A673 (cell line): ENCODE data around the gene AJUBA. TPM values are rescaled to one million over a fixed set of nuclear protein-coding genes. Genes with fewer than 3 reads are reported as not detected.

Experiments
- BruUV-seq: library from RNA; stranded (reverse); fragments of 400-500 nt; replicated peaks from 2 replicates; lab custom pipeline; 2021; lab: Mats Ljungman, UMichigan
- CTCF ChIA-PET: fragments of 300-600 bp; sonication (Branson Sonifier 250); formaldehyde crosslinking; loops from one replicate; lab custom pipeline; 2022; ENCODE audit warnings: antibody characterized with exemption; lab: Charles Lee
- POLR2A ChIA-PET: fragments of 300-600 bp; sonication (Branson Sonifier 250); formaldehyde crosslinking; loops from one replicate; lab custom pipeline; 2022; ENCODE audit warnings: antibody characterized with exemption; ENCODE audit not compliant: low non-redundant PET; lab: Charles Lee
- DNase-seq: peaks from one replicate; pipeline ENCODE4 v3.0.0-alpha.2; 2015; ENCODE audit warnings: low spot score
- H3K27ac ChIP-seq: fragments of 200-600 bp; sonication (generic); 2 replicates; pipeline ENCODE4 v1.5.1; 2016; ENCODE audit warnings: mixed run types, low read depth, mild to moderate bottlenecking, mixed read lengths, antibody characterized with exemption, low read length; ENCODE audit not compliant: poor library complexity, severe bottlenecking
- H3K27me3 ChIP-seq: fragments of 200-600 bp; sonication (generic); replicated peaks from 2 replicates; pipeline ENCODE4 v1.6.1; 2017; ENCODE audit warnings: mixed run types, low read depth, mild to moderate bottlenecking, mixed read lengths, antibody characterized with exemption, low read length; ENCODE audit not compliant: insufficient read depth, poor library complexity
- H3K36me3 ChIP-seq: fragments of 200-600 bp; sonication (generic); 2 replicates; pipeline ENCODE4 v1.6.1; 2016; ENCODE audit warnings: mixed run types, mild to moderate bottlenecking, mixed read lengths, antibody characterized with exemption, low read length; ENCODE audit not compliant: insufficient read depth, poor library complexity, severe bottlenecking
- H3K4me1 ChIP-seq: fragments of 200-600 bp; sonication (generic); 2 replicates; pipeline ENCODE4 v1.6.1; 2017; ENCODE audit warnings: mixed run types, mild to moderate bottlenecking, mixed read lengths, antibody characterized with exemption, low read length; ENCODE audit not compliant: insufficient read depth, poor library complexity, severe bottlenecking
- H3K4me3 ChIP-seq: fragments of 200-600 bp; sonication (generic); 2 replicates; pipeline ENCODE4 v1.5.1; 2016; ENCODE audit warnings: low read depth, mixed run types, mild to moderate bottlenecking, mixed read lengths, low read length; ENCODE audit not compliant: poor library complexity, severe bottlenecking
- H3K9me3 ChIP-seq: fragments of 200-600 bp; sonication (generic); 2 replicates; pipeline ENCODE4 v1.6.1; 2016; ENCODE audit warnings: mixed run types, low read depth, mild to moderate bottlenecking, mixed read lengths, antibody characterized with exemption, low read length; ENCODE audit not compliant: poor library complexity, severe bottlenecking
- CTCF ChIP-seq: fragments of 300-800, 200-600 bp; sonication (generic); conservative IDR thresholded peaks from 2 replicates; pipeline ENCODE4 v1.5.1; 2017; ENCODE audit warnings: low read depth, mild to moderate bottlenecking, antibody characterized with exemption, low read length, moderate library complexity, mixed read lengths
- EZH2 ChIP-seq: fragments of 200-600 bp; sonication (generic); IDR thresholded peaks from 2 replicates; pipeline ENCODE4 v1.6.1; 2017; ENCODE audit warnings: borderline replicate concordance, low read depth, mild to moderate bottlenecking, mixed read lengths, antibody characterized with exemption, low read length; ENCODE audit not compliant: poor library complexity, severe bottlenecking
- intact Hi-C: fragments of 100-400 bp; cut with micrococcal nuclease; formaldehyde crosslinking; loops from one replicate; pipeline ENCODE4 v1.10.0; 2022; ENCODE audit not compliant: unreplicated experiment
- total RNA-seq: library from RNA; stranded (reverse); gene quantifications from 2 replicates; pipeline ENCODE4 v1.2.3, GENCODE V29; 2021

AJUBA gene
- total RNA-seq, 1 experiment from 2014 or later, result 43.6 TPM

- BruUV-seq, result no TSS peak
- Histone ChIP-seq H3K9me3 (no peaks in the 10 kb centered on the region), H3K27me3 (no peaks in the 10 kb centered on the region), H3K4me3 (no peak overlapping the region), H3K36me3 (peaks cover 45% of the 10 kb centered on the region), H3K27ac (no peak overlapping the region), H3K4me1 (no peaks in the 10 kb centered on the region)
- ChIA-PET CTCF (no interaction called here), POLR2A (interaction anchor here (0.6 kb wide), 1 partner anchor 1842 kb away, joined by 3 read pairs; no protein-coding TSS in a partner anchor)
- DNase-seq, result no peak
- TF ChIP-seq CTCF (no peak), EZH2 (no peak)
- intact Hi-C loops, result no loop called here
Measured at GRCh38 chr14:22945642-22946041, 36.7 kb downstream of the AJUBA start.

DNA sequence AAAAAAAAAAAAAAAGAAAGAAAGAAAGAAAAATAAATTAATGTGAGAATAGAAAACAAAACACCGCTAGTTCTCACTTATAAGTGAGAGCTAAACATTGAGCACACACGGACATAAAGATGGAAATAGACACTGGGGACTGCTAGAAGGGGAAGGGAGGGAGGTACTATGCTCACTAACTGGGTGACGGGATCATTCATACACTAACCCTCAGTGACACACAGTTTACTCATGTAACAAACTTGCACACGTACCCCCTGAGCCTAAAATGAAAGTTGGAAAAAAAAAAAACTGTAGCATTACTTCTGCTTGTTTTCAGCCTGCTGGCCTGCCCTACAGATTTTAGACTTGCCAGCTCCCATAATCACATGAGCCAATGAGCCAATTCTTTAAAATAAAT is 42.7 kb downstream of the AJUBA start:
- DNase-seq, result no peak
- no TSS peak for BruUV-seq
- H3K4me3 ChIP-seq, result no peak overlapping the region
- ChIA-PET POLR2A (no interaction called here), CTCF (interaction anchor here (0.7 kb wide), 1 partner anchor 108 kb away, joined by 4 read pairs; no protein-coding TSS in a partner anchor)
- TF ChIP-seq EZH2 (no peak), CTCF (no peak)
- intact Hi-C loops, result no loop called here
- H3K9me3 ChIP-seq, result no peaks in the 10 kb centered on the region
- H3K4me1 ChIP-seq, result no peaks in the 10 kb centered on the region
- no peak overlapping the region for H3K27ac ChIP-seq
- H3K36me3 ChIP-seq, result no peaks in the 10 kb centered on the region
- no peaks in the 10 kb centered on the region for H3K27me3 ChIP-seq

DNA sequence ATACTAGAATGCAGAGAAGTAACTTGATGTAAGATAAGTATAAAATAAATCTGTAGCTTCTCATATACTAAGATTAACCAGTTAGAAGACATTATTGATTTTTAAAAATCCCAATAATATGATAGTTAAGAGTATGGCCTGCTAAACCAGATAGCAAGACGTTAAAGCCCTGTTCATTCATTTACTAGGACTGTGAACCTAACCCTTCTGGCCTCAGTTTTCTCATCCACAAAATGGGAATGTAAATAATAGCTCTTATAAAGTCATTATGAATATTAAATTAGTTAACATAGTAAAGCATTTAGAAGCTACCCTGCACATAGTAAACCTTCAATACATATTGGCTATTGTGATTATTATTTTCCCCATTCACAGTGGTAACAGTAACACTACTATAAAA is 47.2 kb downstream of the AJUBA start:
- Histone ChIP-seq H3K27ac (no peak overlapping the region), H3K36me3 (no peaks in the 10 kb centered on the region), H3K4me1 (no peaks in the 10 kb centered on the region), H3K9me3 (no peaks in the 10 kb centered on the region), H3K4me3 (no peak overlapping the region), H3K27me3 (no peaks in the 10 kb centered on the region)
- intact Hi-C loops, result no loop called here
- TF ChIP-seq EZH2, result no peak
- no peak for TF ChIP-seq CTCF
- POLR2A ChIA-PET, result no interaction called here
- CTCF ChIA-PET, result no interaction called here
- DNase-seq, result no peak
- BruUV-seq, result no TSS peak
